ENCODE data around the gene SLC7A4.

The SLC7A4 gene

GRCh38 chr22:21022507-21022906, 9.9 kb downstream of the SLC7A4 start:
- H3K27ac ChIP-seq (ENCODE audit: low read length), result no peak overlapping the region
- H3K9ac ChIP-seq (ENCODE audit: low read depth, low read length), result no peak overlapping the region
- H3K36me3 ChIP-seq (ENCODE audit: insufficient read depth, low read depth, low read length), result no peaks in the 10 kb centered on the region
- H3K4me1 ChIP-seq (ENCODE audit: insufficient read depth, low read length), result no peaks in the 10 kb centered on the region
- no peaks in the 10 kb centered on the region for H3K27me3 ChIP-seq (ENCODE audit: insufficient read depth, low read length)
- no peak overlapping the region for H3K4me3 ChIP-seq (ENCODE audit: low read length)
- no peaks in the 10 kb centered on the region for H3K9me3 ChIP-seq (ENCODE audit: insufficient read depth, low read depth, low read length)

GRCh38 chr22:21020802-21021429, 11.4 kb downstream of the SLC7A4 start:
- H3K9ac ChIP-seq (ENCODE audit: low read depth, low read length), result no peak overlapping the region
- no peak overlapping the region for H3K4me3 ChIP-seq (ENCODE audit: low read length)
- H3K27ac ChIP-seq (ENCODE audit: low read length), result no peak overlapping the region
- no peaks in the 10 kb centered on the region for H3K4me1 ChIP-seq (ENCODE audit: insufficient read depth, low read length)
- no peaks in the 10 kb centered on the region for H3K36me3 ChIP-seq (ENCODE audit: insufficient read depth, low read depth, low read length)
- no peaks in the 10 kb centered on the region for H3K27me3 ChIP-seq (ENCODE audit: insufficient read depth, low read length)
- H3K9me3 ChIP-seq (ENCODE audit: insufficient read depth, low read depth, low read length), result no peaks in the 10 kb centered on the region

- H3K4me1 ChIP-seq (ENCODE audit: insufficient read depth, low read length), result peaks cover 12% of the 10 kb centered on the region; the same call in 1 of the 2 replicates
- no peak overlapping the region for H3K27ac ChIP-seq (ENCODE audit: low read length)
- no peaks in the 10 kb centered on the region for H3K36me3 ChIP-seq (ENCODE audit: insufficient read depth, low read depth, low read length)
- H3K4me3 ChIP-seq (ENCODE audit: low read length), result no peak overlapping the region
- no peak overlapping the region for H3K9ac ChIP-seq (ENCODE audit: low read depth, low read length)
- peaks cover 10% of the 10 kb centered on the region; the same call in 1 of the 2 replicates for H3K27me3 ChIP-seq (ENCODE audit: insufficient read depth, low read length)
- no peaks in the 10 kb centered on the region for H3K9me3 ChIP-seq (ENCODE audit: insufficient read depth, low read depth, low read length)
Observed at GRCh38 chr22:21018314-21018713, 14.0 kb downstream of the SLC7A4 start.

GRCh38 chr22:21016644-21017420, 15.5 kb downstream of the SLC7A4 start:
- Histone ChIP-seq H3K9me3 (ENCODE audit: insufficient read depth, low read depth, low read length) (no peaks in the 10 kb centered on the region), H3K4me1 (ENCODE audit: insufficient read depth, low read length) (peaks cover 14% of the 10 kb centered on the region; the same call in 1 of the 2 replicates), H3K9ac (ENCODE audit: low read depth, low read length) (no peak overlapping the region), H3K27ac (ENCODE audit: low read length) (no peak overlapping the region), H3K36me3 (ENCODE audit: insufficient read depth, low read depth, low read length) (no peaks in the 10 kb centered on the region), H3K4me3 (ENCODE audit: low read length) (no peak overlapping the region), H3K27me3 (ENCODE audit: insufficient read depth, low read length) (peaks cover 15% of the 10 kb centered on the region; the same call in 1 of the 2 replicates)

GRCh38 chr22:21015466-21016006, 16.8 kb downstream of the SLC7A4 start:
- H3K27ac ChIP-seq (ENCODE audit: low read length), result no peak overlapping the region
- peaks cover 14% of the 10 kb centered on the region; the same call in 1 of the 2 replicates for H3K4me1 ChIP-seq (ENCODE audit: insufficient read depth, low read length)
- no peaks in the 10 kb centered on the region for H3K36me3 ChIP-seq (ENCODE audit: insufficient read depth, low read depth, low read length)
- H3K9ac ChIP-seq (ENCODE audit: low read depth, low read length), result no peak overlapping the region
- H3K27me3 ChIP-seq (ENCODE audit: insufficient read depth, low read length), result peaks cover 15% of the 10 kb centered on the region; the same call in 1 of the 2 replicates
- no peaks in the 10 kb centered on the region for H3K9me3 ChIP-seq (ENCODE audit: insufficient read depth, low read depth, low read length)
- no peak overlapping the region for H3K4me3 ChIP-seq (ENCODE audit: low read length)

- Histone ChIP-seq H3K9me3 (ENCODE audit: insufficient read depth, low read depth, low read length) (no peaks in the 10 kb centered on the region), H3K36me3 (ENCODE audit: insufficient read depth, low read depth, low read length) (no peaks in the 10 kb centered on the region), H3K27ac (ENCODE audit: low read length) (no peak within 1 kb of the TSS), H3K4me1 (ENCODE audit: insufficient read depth, low read length) (peaks cover 18% of the 10 kb centered on the region), H3K27me3 (ENCODE audit: insufficient read depth, low read length) (peaks cover 15% of the 10 kb centered on the region; the same call in 1 of the 2 replicates), H3K4me3 (ENCODE audit: low read length) (peak within 1 kb of the TSS; percentile 79), H3K9ac (ENCODE audit: low read depth, low read length) (peak within 1 kb of the TSS; percentile 69; the same call in 1 of the 2 replicates)
Observed at GRCh38 chr22:21014726-21015465, 17.5 kb downstream of the SLC7A4 start, which contains the start of gene P2RX6. Gene P2RX6, plus strand, starts transcription at chr22:21015165. Its CDS starts 10 bp downstream, at chr22:21015175.

- H3K9ac ChIP-seq (ENCODE audit: low read depth, low read length), result peak overlapping the region; percentile 69; the same call in 1 of the 2 replicates
- H3K4me1 ChIP-seq (ENCODE audit: insufficient read depth, low read length), result peaks cover 21% of the 10 kb centered on the region
- H3K4me3 ChIP-seq (ENCODE audit: low read length), result peak overlapping the region; percentile 79
- no peak overlapping the region for H3K27ac ChIP-seq (ENCODE audit: low read length)
- H3K36me3 ChIP-seq (ENCODE audit: insufficient read depth, low read depth, low read length), result no peaks in the 10 kb centered on the region
- H3K27me3 ChIP-seq (ENCODE audit: insufficient read depth, low read length), result peaks cover 15% of the 10 kb centered on the region; the same call in 1 of the 2 replicates
- no peaks in the 10 kb centered on the region for H3K9me3 ChIP-seq (ENCODE audit: insufficient read depth, low read depth, low read length)
Observed at GRCh38 chr22:21014202-21014725, 18.1 kb downstream of the SLC7A4 start.

GRCh38 chr22:21013657-21014201, 18.6 kb downstream of the SLC7A4 start:
- peaks cover 15% of the 10 kb centered on the region; the same call in 1 of the 2 replicates for H3K27me3 ChIP-seq (ENCODE audit: insufficient read depth, low read length)
- H3K27ac ChIP-seq (ENCODE audit: low read length), result no peak overlapping the region
- H3K36me3 ChIP-seq (ENCODE audit: insufficient read depth, low read depth, low read length), result no peaks in the 10 kb centered on the region
- H3K9ac ChIP-seq (ENCODE audit: low read depth, low read length), result peak overlapping the region; percentile 69; the same call in 1 of the 2 replicates
- H3K9me3 ChIP-seq (ENCODE audit: insufficient read depth, low read depth, low read length), result no peaks in the 10 kb centered on the region
- H3K4me3 ChIP-seq (ENCODE audit: low read length), result peak overlapping the region; percentile 79
- peaks cover 21% of the 10 kb centered on the region for H3K4me1 ChIP-seq (ENCODE audit: insufficient read depth, low read length)

GRCh38 chr22:21012446-21013407, 19.6 kb downstream of the SLC7A4 start:
- no peak overlapping the region for H3K27ac ChIP-seq (ENCODE audit: low read length)
- H3K9ac ChIP-seq (ENCODE audit: low read depth, low read length), result no peak overlapping the region
- no peaks in the 10 kb centered on the region for H3K9me3 ChIP-seq (ENCODE audit: insufficient read depth, low read depth, low read length)
- H3K4me1 ChIP-seq (ENCODE audit: insufficient read depth, low read length), result peaks cover 21% of the 10 kb centered on the region
- H3K4me3 ChIP-seq (ENCODE audit: low read length), result peak overlapping the region; percentile 79; the same call in 1 of the 2 replicates
- H3K27me3 ChIP-seq (ENCODE audit: insufficient read depth, low read length), result peaks cover 15% of the 10 kb centered on the region; the same call in 1 of the 2 replicates
- H3K36me3 ChIP-seq (ENCODE audit: insufficient read depth, low read depth, low read length), result 0 out of 2 replicates have a peak, but pooled peaks cover 3% of the 10 kb centered on the region
